Middle frontal gyrus (tissue), 1 donor: Measurements from ENCODE around the gene EXOC3L2.
"Not testable (repeated sequence)": the region's sequence is repeated elsewhere in the genome, so short reads cannot be mapped to it uniquely, and the experiment has no call there.

Experiments used
- DNase-seq: peaks from one replicate; pipeline ENCODE4 v3.0.0-alpha.2; 2015; ENCODE audit warnings: low spot score; ENCODE audit errors: extremely low spot score

EXOC3L2 gene

GRCh38 chr19:45245334-45245787, at the start of gene EXOC3L2:
EXOC3L2 (minus strand) TSS chr19:45245407; CDS start chr19:45239045, 6,362 bp downstream.
- DNase-seq, result no peak

GRCh38 chr19:45294291-45295029, 49.3 kb upstream of the EXOC3L2 start:
- peak; percentile 4 for DNase-seq

- DNase-seq, result no peak
Measured at GRCh38 chr19:45293682-45294081, 48.5 kb upstream of the EXOC3L2 start.

- DNase-seq, result no peak
Measured at GRCh38 chr19:45291834-45292233, 46.6 kb upstream of the EXOC3L2 start.

GRCh38 chr19:45290381-45290931, 45.2 kb upstream of the EXOC3L2 start:
- DNase-seq, result no peak

GRCh38 chr19:45283443-45284033, 38.3 kb upstream of the EXOC3L2 start:
- DNase-seq, result no peak

- DNase-seq, result no peak
Measured at GRCh38 chr19:45280471-45280961, 35.3 kb upstream of the EXOC3L2 start.

GRCh38 chr19:45279587-45280192, 34.5 kb upstream of the EXOC3L2 start:
- DNase-seq, result no peak

- DNase-seq, result no peak
Measured at GRCh38 chr19:45278087-45278486, 32.9 kb upstream of the EXOC3L2 start.

- no peak for DNase-seq
Measured at GRCh38 chr19:45276284-45276687, 31.1 kb upstream of the EXOC3L2 start.

GRCh38 chr19:45275370-45275971, 30.3 kb upstream of the EXOC3L2 start:
- DNase-seq, result no peak

- DNase-seq, result no peak
Measured at GRCh38 chr19:45273521-45273855, 28.3 kb upstream of the EXOC3L2 start.

GRCh38 chr19:45271735-45272108, 26.5 kb upstream of the EXOC3L2 start:
- no peak for DNase-seq

GRCh38 chr19:45271098-45271734, 26.0 kb upstream of the EXOC3L2 start:
- DNase-seq, result no peak

- DNase-seq, result not testable (repeated sequence)
Measured at GRCh38 chr19:45269939-45270338, 24.7 kb upstream of the EXOC3L2 start.

GRCh38 chr19:45267296-45267695, 22.1 kb upstream of the EXOC3L2 start:
- no peak for DNase-seq

- no peak for DNase-seq
Measured at GRCh38 chr19:45265375-45265774, 20.2 kb upstream of the EXOC3L2 start.

GRCh38 chr19:45264781-45265317, 19.6 kb upstream of the EXOC3L2 start:
- no peak for DNase-seq

- no peak for DNase-seq
Measured at GRCh38 chr19:45263013-45263412, 17.8 kb upstream of the EXOC3L2 start.

GRCh38 chr19:45262570-45262969, 17.4 kb upstream of the EXOC3L2 start:
- DNase-seq, result no peak

GRCh38 chr19:45258862-45259261, 13.7 kb upstream of the EXOC3L2 start:
- no peak for DNase-seq
